ENCODE measurements around the gene NUFIP2.

DNA sequence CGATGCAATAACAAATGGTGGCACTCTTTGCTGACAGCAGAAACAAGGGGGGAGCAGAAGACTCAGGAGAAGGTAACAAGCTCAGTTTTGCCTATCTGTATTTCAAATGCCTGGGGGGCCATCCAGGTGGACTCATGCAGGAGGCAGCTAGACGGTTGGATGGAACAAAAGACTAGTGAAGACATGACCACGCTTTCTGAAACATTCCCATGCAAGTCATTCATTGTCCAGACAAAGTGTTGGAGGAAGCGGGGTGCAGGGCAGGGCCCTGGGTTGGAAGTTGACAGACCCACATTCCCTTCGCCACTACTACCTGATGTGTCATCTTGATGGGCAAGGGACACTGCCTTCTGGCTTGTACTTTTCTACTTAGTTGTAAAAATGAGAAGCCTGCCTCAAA, 77.1 kb downstream of the NUFIP2 start:
- TF ChIP-seq, protein P1, sequence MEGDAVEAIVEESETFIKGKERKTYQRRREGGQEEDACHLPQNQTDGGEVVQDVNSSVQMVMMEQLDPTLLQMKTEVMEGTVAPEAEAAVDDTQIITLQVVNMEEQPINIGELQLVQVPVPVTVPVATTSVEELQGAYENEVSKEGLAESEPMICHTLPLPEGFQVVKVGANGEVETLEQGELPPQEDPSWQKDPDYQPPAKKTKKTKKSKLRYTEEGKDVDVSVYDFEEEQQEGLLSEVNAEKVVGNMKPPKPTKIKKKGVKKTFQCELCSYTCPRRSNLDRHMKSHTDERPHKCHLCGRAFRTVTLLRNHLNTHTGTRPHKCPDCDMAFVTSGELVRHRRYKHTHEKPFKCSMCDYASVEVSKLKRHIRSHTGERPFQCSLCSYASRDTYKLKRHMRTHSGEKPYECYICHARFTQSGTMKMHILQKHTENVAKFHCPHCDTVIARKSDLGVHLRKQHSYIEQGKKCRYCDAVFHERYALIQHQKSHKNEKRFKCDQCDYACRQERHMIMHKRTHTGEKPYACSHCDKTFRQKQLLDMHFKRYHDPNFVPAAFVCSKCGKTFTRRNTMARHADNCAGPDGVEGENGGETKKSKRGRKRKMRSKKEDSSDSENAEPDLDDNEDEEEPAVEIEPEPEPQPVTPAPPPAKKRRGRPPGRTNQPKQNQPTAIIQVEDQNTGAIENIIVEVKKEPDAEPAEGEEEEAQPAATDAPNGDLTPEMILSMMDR (conservative IDR thresholded peaks at IDR 0.05): no peak
- no peak for TF ChIP-seq ZFX (IDR thresholded peaks at IDR 0.05)
